Measurements from ENCODE around the gene SPATA22.

DNA sequence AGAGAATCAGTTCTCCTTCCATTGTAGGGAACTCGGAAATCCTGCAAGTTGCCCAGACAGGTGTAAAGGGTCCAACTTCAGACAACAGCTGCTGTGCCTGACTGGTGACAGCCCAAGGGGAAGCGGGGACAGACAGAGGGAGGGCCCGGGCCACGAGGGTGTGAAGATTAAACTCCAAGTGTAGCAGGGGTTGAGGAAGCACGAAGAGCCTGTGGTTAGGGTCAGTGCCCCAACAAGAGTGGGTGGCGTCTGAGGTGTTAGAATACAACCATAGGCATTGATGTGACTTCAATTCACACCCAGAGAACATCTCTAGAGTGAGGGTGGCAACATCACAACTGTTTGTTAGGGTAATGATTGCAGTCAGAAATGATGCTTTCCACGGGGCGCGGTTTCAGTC lies 43.3 kb upstream of the SPATA22 start:
- TF ChIP-seq, protein P1, sequence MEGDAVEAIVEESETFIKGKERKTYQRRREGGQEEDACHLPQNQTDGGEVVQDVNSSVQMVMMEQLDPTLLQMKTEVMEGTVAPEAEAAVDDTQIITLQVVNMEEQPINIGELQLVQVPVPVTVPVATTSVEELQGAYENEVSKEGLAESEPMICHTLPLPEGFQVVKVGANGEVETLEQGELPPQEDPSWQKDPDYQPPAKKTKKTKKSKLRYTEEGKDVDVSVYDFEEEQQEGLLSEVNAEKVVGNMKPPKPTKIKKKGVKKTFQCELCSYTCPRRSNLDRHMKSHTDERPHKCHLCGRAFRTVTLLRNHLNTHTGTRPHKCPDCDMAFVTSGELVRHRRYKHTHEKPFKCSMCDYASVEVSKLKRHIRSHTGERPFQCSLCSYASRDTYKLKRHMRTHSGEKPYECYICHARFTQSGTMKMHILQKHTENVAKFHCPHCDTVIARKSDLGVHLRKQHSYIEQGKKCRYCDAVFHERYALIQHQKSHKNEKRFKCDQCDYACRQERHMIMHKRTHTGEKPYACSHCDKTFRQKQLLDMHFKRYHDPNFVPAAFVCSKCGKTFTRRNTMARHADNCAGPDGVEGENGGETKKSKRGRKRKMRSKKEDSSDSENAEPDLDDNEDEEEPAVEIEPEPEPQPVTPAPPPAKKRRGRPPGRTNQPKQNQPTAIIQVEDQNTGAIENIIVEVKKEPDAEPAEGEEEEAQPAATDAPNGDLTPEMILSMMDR (IDR thresholded peaks at IDR 0.05; ENCODE audit: insufficient read depth, low read depth, low read length) = no peak
- no peak for TF ChIP-seq EZH2 (IDR thresholded peaks at IDR 0.05; ENCODE audit: insufficient read depth, low read length)

Measured in astrocyte (in vitro differentiated cells and primary cell).